ENCODE results near the gene NUDCD3. TPM values are rescaled to one million over a fixed set of nuclear protein-coding genes. Genes with fewer than 3 reads are reported as not detected.

The NUDCD3 gene
- total and polyA plus RNA-seq, 2 of the 8 experiments (the other 6 are each of a cell fraction or from before 2014, with no cell fraction given): 35.2 to 93.7 TPM

DNA sequence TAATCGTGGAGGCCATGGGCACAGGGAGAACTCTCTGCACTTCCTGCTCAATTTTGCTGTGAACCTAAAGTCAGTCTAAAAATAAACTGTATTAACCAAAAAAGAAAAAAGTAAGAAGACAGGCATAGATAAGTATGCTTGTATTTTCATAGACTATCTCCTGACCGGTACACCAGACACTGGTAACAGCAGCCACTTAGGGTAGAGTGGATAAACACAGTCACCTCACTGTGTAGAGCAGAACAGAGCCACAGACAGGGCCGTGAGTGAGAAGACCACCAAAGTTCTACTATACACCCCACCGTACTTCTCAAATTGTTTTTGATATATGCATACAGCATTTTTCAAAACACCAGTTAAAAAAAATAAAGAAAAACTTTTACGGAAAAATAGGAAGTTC, 25.0 kb downstream of the NUDCD3 start:
- ChIA-PET POLR2A (ENCODE audit: partially characterized antibody) (interaction anchor here (0.6 kb wide), 1 partner anchor 460 kb away, joined by 4 read pairs; no protein-coding TSS in a partner anchor), CTCF (ENCODE audit: partially characterized antibody) (interaction anchor here (0.6 to 1.6 kb wide), 6 partner anchors 9 to 225 kb away, joined by 3 to 5 read pairs (median 3); no protein-coding TSS in a partner anchor)
- H4K8ac ChIP-seq (ENCODE audit: extremely low read depth, insufficient read depth, low read length): no peak overlapping the region
- H4K91ac ChIP-seq (replicated peaks; ENCODE audit: insufficient read length, low read length): no peak overlapping the region
- no peaks in the 10 kb centered on the region for H3K4me1 ChIP-seq (replicated peaks in 1 of 4; ENCODE audit: control insufficient read depth in 3 of 4, insufficient read depth in 4 of 4, low read length in 3 of 4)
- no peak for FAIRE-seq
- peaks cover 15% of the 10 kb centered on the region for H3K79me1 ChIP-seq (ENCODE audit: low read depth, low read length)
- H3K27ac ChIP-seq (ENCODE audit: low read depth, low read length): no peak overlapping the region
- H3K4me2 ChIP-seq (ENCODE audit: insufficient read depth in 1 of 2, low read depth in 2 of 2, low read length in 2 of 2): no peak overlapping the region
- H3K14ac ChIP-seq (ENCODE audit: insufficient read length): no peak overlapping the region
- H2BK20ac ChIP-seq (ENCODE audit: low read length): no peak overlapping the region
- no peak overlapping the region for H3K4ac ChIP-seq (replicated peaks; ENCODE audit: insufficient read length, low read depth, low read length)
- H3K9ac ChIP-seq (replicated peaks in 1 of 4; ENCODE audit: extremely low read depth in 1 of 4, low read depth in 3 of 4, low read length in 3 of 4): no peak overlapping the region
- H2AK5ac ChIP-seq (ENCODE audit: low read depth, low read length): no peak overlapping the region
- H2BK15ac ChIP-seq (ENCODE audit: low read length): no peak overlapping the region
- H3K79me2 ChIP-seq (ENCODE audit: control insufficient read depth in 1 of 2, insufficient read depth in 2 of 2, low read length in 2 of 2): peaks cover 0 to 61% of the 10 kb centered on the region in 2 experiments; a peak in 2 of 4 replicates
- H2BK12ac ChIP-seq (ENCODE audit: low read depth, low read length): no peak overlapping the region
- H3K56ac ChIP-seq (replicated peaks; ENCODE audit: insufficient read length, low read depth, low read length): no peak overlapping the region
- no peak overlapping the region for H3K18ac ChIP-seq (ENCODE audit: extremely low read depth, low read length)
- no peaks in the 10 kb centered on the region for H3K27me3 ChIP-seq (replicated peaks in 1 of 4; ENCODE audit: control insufficient read depth in 3 of 4, extremely low read depth in 1 of 4, insufficient read depth in 3 of 4, low read length in 3 of 4)
- H3K4me3 ChIP-seq (ENCODE audit: extremely low read depth in 1 of 4, insufficient read depth in 2 of 4, low read depth in 3 of 4, low read length in 4 of 4): no peak overlapping the region
- 90% methylated on average over 5 of the region's 5 CpGs; no CpG with 5 or more reads in 1 of the 2 experiments for WGBS, 2 experiments (ENCODE audit: extremely low coverage in 1 of 2, insufficient coverage in 1 of 2, insufficient read length in 1 of 2, insufficient replicate concordance in 2 of 2, low coverage in 1 of 2, low lambda C conversion rate in 2 of 2, missing lambda C conversion rate in 1 of 2)
- H3K9me3 ChIP-seq (ENCODE audit: insufficient read depth in 2 of 2, low read depth in 1 of 2, low read length in 1 of 2): no peaks in the 10 kb centered on the region
- no peak overlapping the region for H4K5ac ChIP-seq (ENCODE audit: insufficient read length, low read depth, low read length)
- peaks cover 11 to 14% of the 10 kb centered on the region in 2 experiments for H4K20me1 ChIP-seq (replicated peaks in 1 of 2; ENCODE audit: control insufficient read depth in 1 of 2, insufficient read depth in 2 of 2, low read length in 2 of 2)
- H2BK5ac ChIP-seq (ENCODE audit: low read depth, low read length): no peak overlapping the region
- H3K23ac ChIP-seq (ENCODE audit: insufficient read length): no peak overlapping the region
- DNase-seq (ENCODE audit: low read depth in 1 of 2, low spot score in 2 of 2): no peak
- H3K36me3 ChIP-seq (ENCODE audit: control insufficient read depth in 2 of 4, insufficient read depth in 4 of 4, low read length in 3 of 4): peaks cover 0 to 13% (median 6%) of the 10 kb centered on the region in 4 experiments; a peak in 2 of 8 replicates
- no peaks in the 10 kb centered on the region; the same call in 1 of the 2 replicates for H3K23me2 ChIP-seq (ENCODE audit: low read depth, low read length)
- H2BK120ac ChIP-seq (replicated peaks; ENCODE audit: low read depth, low read length): no peak overlapping the region
- no peak overlapping the region for H2AFZ ChIP-seq (ENCODE audit: low read length)
- TF ChIP-seq RNF2 (IDR thresholded peaks at IDR 0.05; ENCODE audit: borderline replicate concordance, low read depth, low read length, missing control alignments, poor library complexity, severe bottlenecking): no peak
- no peak for TF ChIP-seq CHD1 (IDR thresholded peaks at IDR 0.05; ENCODE audit: low read depth, low read length)
- no peak for TF ChIP-seq CREB1 (IDR thresholded peaks at IDR 0.05)
- no peak for TF ChIP-seq EGR1 (IDR thresholded peaks at IDR 0.05; ENCODE audit: borderline replicate concordance, low read depth, low read length)
- TF ChIP-seq TAF1 (IDR thresholded peaks at IDR 0.05; ENCODE audit: low read depth, low read length): no peak
- TF ChIP-seq, protein P1, sequence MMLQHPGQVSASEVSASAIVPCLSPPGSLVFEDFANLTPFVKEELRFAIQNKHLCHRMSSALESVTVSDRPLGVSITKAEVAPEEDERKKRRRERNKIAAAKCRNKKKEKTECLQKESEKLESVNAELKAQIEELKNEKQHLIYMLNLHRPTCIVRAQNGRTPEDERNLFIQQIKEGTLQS (IDR thresholded peaks at IDR 0.05; ENCODE audit: insufficient read depth, low read depth, low read length): no peak
- TF ChIP-seq TEAD4 (IDR thresholded peaks at IDR 0.05; ENCODE audit: low read depth, low read length): no peak
- no peak for TF ChIP-seq CHD2 (IDR thresholded peaks at IDR 0.05; ENCODE audit: low read length)
- TF ChIP-seq NRF1 (IDR thresholded peaks at IDR 0.05; ENCODE audit: low read depth, low read length): no peak
- no peak for TF ChIP-seq GTF2F1 (IDR thresholded peaks at IDR 0.05; ENCODE audit: borderline replicate concordance, low read depth, low read length)

Data from H1 (cell line).